GM12891 (cell line): ENCODE measurements around the gene BEGAIN.

Experiments
- PAX5 ChIP-seq: IDR thresholded peaks from 2 replicates; pipeline ENCODE4 v1.6.1; 2011; ENCODE audit warnings: low read length, moderate library complexity, mild to moderate bottlenecking; ENCODE audit not compliant: insufficient read depth, severe bottlenecking
- POLR2A ChIP-seq: IDR thresholded peaks from 2 replicates; pipeline ENCODE4 v1.6.1; 2011; ENCODE audit warnings: low read depth, low read length, control low read depth
- POLR2AphosphoS5 ChIP-seq: IDR thresholded peaks from 2 replicates; pipeline ENCODE4 v1.6.1; 2011; ENCODE audit warnings: low read depth, low read length, control low read depth
- POU2F2 ChIP-seq: IDR thresholded peaks from 2 replicates; pipeline ENCODE4 v1.6.1; 2011; ENCODE audit warnings: low read depth, mild to moderate bottlenecking, control low read depth, low read length, moderate library complexity
- TAF1 ChIP-seq: IDR thresholded peaks from 2 replicates; pipeline ENCODE4 v1.6.1; 2011; ENCODE audit warnings: low read depth, low read length, control low read depth

- TF ChIP-seq TAF1 (no peak), POLR2AphosphoS5 (no peak), POLR2A (no peak), PAX5 (no peak), POU2F2 (no peak)
These were observed 8.7 kb downstream of the BEGAIN start for GRCh38 chr14:100578552-100578951.
